ENCODE measurements around the gene SFXN5.

Gene SFXN5

GRCh38 chr2:73043276-73043675 lies 28.2 kb downstream of the SFXN5 start:
- peak; percentile 27 for DNase-seq

GRCh38 chr2:73037947-73038585 lies 33.4 kb downstream of the SFXN5 start:
- DNase-seq = no peak

- DNase-seq = no peak
Measured at GRCh38 chr2:73036766-73037165, 34.7 kb downstream of the SFXN5 start.

- DNase-seq = peak; percentile 58
Measured at GRCh38 chr2:73035899-73036711, 35.4 kb downstream of the SFXN5 start.

GRCh38 chr2:73034661-73035375 lies 36.7 kb downstream of the SFXN5 start:
- no peak for DNase-seq

- DNase-seq = no peak
Measured at GRCh38 chr2:73033766-73034381, 37.6 kb downstream of the SFXN5 start.

- DNase-seq = no peak
Measured at GRCh38 chr2:73033142-73033765, 38.3 kb downstream of the SFXN5 start.

GRCh38 chr2:73032702-73033097 lies 38.8 kb downstream of the SFXN5 start:
- no peak for DNase-seq

GRCh38 chr2:73031725-73032701 lies 39.5 kb downstream of the SFXN5 start:
- DNase-seq = no peak

GRCh38 chr2:73031095-73031678 lies 40.3 kb downstream of the SFXN5 start:
- DNase-seq = no peak

GRCh38 chr2:73028841-73029240 lies 42.7 kb downstream of the SFXN5 start:
- DNase-seq = no peak

GRCh38 chr2:73027340-73027739 lies 44.2 kb downstream of the SFXN5 start:
- DNase-seq = no peak

GRCh38 chr2:73023497-73023896 lies 48.0 kb downstream of the SFXN5 start:
- DNase-seq = no peak

- DNase-seq = no peak
Measured at GRCh38 chr2:73022024-73022568, 49.4 kb downstream of the SFXN5 start.

GRCh38 chr2:73021371-73022010 lies 50.0 kb downstream of the SFXN5 start:
- DNase-seq = peak; percentile 3

GRCh38 chr2:73020657-73021370 lies 50.7 kb downstream of the SFXN5 start:
- DNase-seq = no peak

GRCh38 chr2:73020306-73020656 lies 51.2 kb downstream of the SFXN5 start:
- no peak for DNase-seq

- no peak for DNase-seq
Measured at GRCh38 chr2:73018188-73018825, 53.2 kb downstream of the SFXN5 start.

- DNase-seq = no peak
Measured at GRCh38 chr2:73013936-73014335, 57.6 kb downstream of the SFXN5 start.
